Body of pancreas (tissue), 4 donors: ENCODE measurements around the gene FAM107B.

ENCODE experiments used
- POLR2A ChIP-seq, 3 donors: fragments of 450-650 bp; IDR thresholded peaks; one replicate each; pipeline ENCODE4 v1.6.1; 2016; ENCODE audit warnings: antibody characterized with exemption in 3 of 3, mild to moderate bottlenecking in 2 of 3
- TF ChIP-seq, protein P1 (sequence below), 7 experiments: fragments of 450-650 bp in 4 of 7; fragments of 200-600 bp in 3 of 7; sonication (generic) in 3 of 7; IDR thresholded peaks; one replicate each; pipeline ENCODE4 v1.5.1; 2016 to 2019; ENCODE audit warnings: antibody characterized with exemption in 7 of 7

GRCh38 chr10:14748441-14748840 lies 26.3 kb downstream of the FAM107B start:
- TF ChIP-seq, protein P1, sequence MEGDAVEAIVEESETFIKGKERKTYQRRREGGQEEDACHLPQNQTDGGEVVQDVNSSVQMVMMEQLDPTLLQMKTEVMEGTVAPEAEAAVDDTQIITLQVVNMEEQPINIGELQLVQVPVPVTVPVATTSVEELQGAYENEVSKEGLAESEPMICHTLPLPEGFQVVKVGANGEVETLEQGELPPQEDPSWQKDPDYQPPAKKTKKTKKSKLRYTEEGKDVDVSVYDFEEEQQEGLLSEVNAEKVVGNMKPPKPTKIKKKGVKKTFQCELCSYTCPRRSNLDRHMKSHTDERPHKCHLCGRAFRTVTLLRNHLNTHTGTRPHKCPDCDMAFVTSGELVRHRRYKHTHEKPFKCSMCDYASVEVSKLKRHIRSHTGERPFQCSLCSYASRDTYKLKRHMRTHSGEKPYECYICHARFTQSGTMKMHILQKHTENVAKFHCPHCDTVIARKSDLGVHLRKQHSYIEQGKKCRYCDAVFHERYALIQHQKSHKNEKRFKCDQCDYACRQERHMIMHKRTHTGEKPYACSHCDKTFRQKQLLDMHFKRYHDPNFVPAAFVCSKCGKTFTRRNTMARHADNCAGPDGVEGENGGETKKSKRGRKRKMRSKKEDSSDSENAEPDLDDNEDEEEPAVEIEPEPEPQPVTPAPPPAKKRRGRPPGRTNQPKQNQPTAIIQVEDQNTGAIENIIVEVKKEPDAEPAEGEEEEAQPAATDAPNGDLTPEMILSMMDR (IDR thresholded peaks at IDR 0.05) = no peak
- TF ChIP-seq POLR2A (IDR thresholded peaks at IDR 0.05) = no peak
